Caco-2 (cell line): ENCODE results near the gene COQ8A. TPM values are rescaled to one million over a fixed set of nuclear protein-coding genes. Genes with fewer than 3 reads are reported as not detected.

Experiments
- BruUV-seq: library from RNA; stranded (reverse); fragments of 400-500 nt; replicated peaks from 2 replicates; lab custom pipeline; 2021; lab: Mats Ljungman, UMichigan
- CTCF ChIA-PET: fragments of 300-600 bp; sonication (Branson Sonifier 250); formaldehyde crosslinking; loops from one replicate; lab custom pipeline; 2022; ENCODE audit warnings: antibody characterized with exemption; lab: Charles Lee
- POLR2A ChIA-PET: fragments of 300-600 bp; sonication (Branson Sonifier 250); formaldehyde crosslinking; loops from one replicate; lab custom pipeline; 2022; ENCODE audit warnings: antibody characterized with exemption; lab: Charles Lee
- DNase-seq, 2 experiments: peaks; one replicate each; pipeline versions ENCODE4 v3.0.0 to v3.0.0-alpha.2; 2020 to 2022
- H3K27me3 ChIP-seq: replicated peaks from 2 replicates; pipeline ENCODE4 v1.6.0; 2011; ENCODE audit warnings: low read length; ENCODE audit not compliant: control insufficient read depth, insufficient read depth
- H3K36me3 ChIP-seq: 2 replicates; pipeline ENCODE4 v1.5.1; 2011; ENCODE audit warnings: low read length; ENCODE audit not compliant: control insufficient read depth, insufficient read depth
- H3K4me1 ChIP-seq: fragments of 250-450 bp; sonication (Bioruptor Pico); 2 replicates; pipeline ENCODE4 v1.5.1; 2020; ENCODE audit warnings: mild to moderate bottlenecking
- H3K4me3 ChIP-seq: 2 replicates; pipeline ENCODE4 v1.5.1; 2011; ENCODE audit warnings: low read depth, mild to moderate bottlenecking, control low read depth, low read length
- H3K9me3 ChIP-seq: fragments of 250-450 bp; sonication (Bioruptor Pico); 2 replicates; pipeline ENCODE4 v1.5.1; 2020; ENCODE audit warnings: mild to moderate bottlenecking, moderate library complexity
- H3K27ac Mint-ChIP-seq: one replicate; pipeline ENCODE4 v1.8.0; 2022; ENCODE audit warnings: mixed read lengths; ENCODE audit not compliant: unreplicated experiment
- H3K27me3 Mint-ChIP-seq: one replicate; pipeline ENCODE4 v1.8.0; 2022; ENCODE audit warnings: mixed read lengths; ENCODE audit not compliant: insufficient read depth, unreplicated experiment
- H3K36me3 Mint-ChIP-seq: one replicate; pipeline ENCODE4 v1.8.0; 2022; ENCODE audit warnings: mild to moderate bottlenecking, mixed read lengths; ENCODE audit not compliant: insufficient read depth, unreplicated experiment
- H3K4me1 Mint-ChIP-seq: one replicate; pipeline ENCODE4 v1.8.0; 2022; ENCODE audit warnings: low read depth, mixed read lengths; ENCODE audit not compliant: unreplicated experiment
- H3K4me3 Mint-ChIP-seq: one replicate; pipeline ENCODE4 v1.8.0; 2022; ENCODE audit warnings: mild to moderate bottlenecking, moderate library complexity, mixed read lengths; ENCODE audit not compliant: unreplicated experiment
- H3K9me3 Mint-ChIP-seq: one replicate; pipeline ENCODE4 v1.8.0; 2022; ENCODE audit warnings: mixed read lengths; ENCODE audit not compliant: unreplicated experiment
- CTCF ChIP-seq, 2 experiments: fragments of 200-600 bp in 1 of 2; IDR thresholded peaks; 1 replicate in 1 of 2; 2 replicates in 1 of 2; pipeline versions ENCODE4 v1.5.1 to v1.8.0; 2011 to 2022; ENCODE audit warnings: antibody characterized with exemption in 1 of 2, control low read depth in 1 of 2, inconsistent platforms in 1 of 2, low read depth in 1 of 2, low read length in 1 of 2, mild to moderate bottlenecking in 1 of 2, moderate library complexity in 1 of 2; ENCODE audit not compliant: insufficient read depth in 1 of 2, severe bottlenecking in 1 of 2, unreplicated experiment in 1 of 2
- intact Hi-C: fragments of 100-400 bp; cut with micrococcal nuclease; formaldehyde crosslinking; loops from one replicate; pipeline ENCODE4 v1.10.0; 2022; ENCODE audit not compliant: unreplicated experiment
- total RNA-seq: library from RNA; stranded (reverse); gene quantifications from 2 replicates; pipeline ENCODE4 v1.2.3, GENCODE V29; 2022

Gene COQ8A
- total RNA-seq, 1 experiment from 2014 or later, result 50.0 TPM

GRCh38 chr1:226975259-226976250 is 35.5 kb downstream of the COQ8A start:
- POLR2A ChIA-PET, result no interaction called here

GRCh38 chr1:226976276-226976977 is 36.3 kb downstream of the COQ8A start:
- no peaks in the 10 kb centered on the region for H3K27me3 ChIP-seq
- intact Hi-C loops, result no loop called here
- Mint-ChIP-seq H3K4me3 (no peak overlapping the region), H3K4me1 (peaks cover 12% of the 10 kb centered on the region), H3K9me3 (peaks cover 10% of the 10 kb centered on the region), H3K27ac (no peak overlapping the region), H3K36me3 (peaks cover 32% of the 10 kb centered on the region), H3K27me3 (no peaks in the 10 kb centered on the region)
- POLR2A ChIA-PET, result no interaction called here
- 0 out of 2 replicates have a peak, but pooled peaks cover 5% of the 10 kb centered on the region for H3K9me3 ChIP-seq
- DNase-seq, result no peak
- CTCF ChIA-PET, result no interaction called here
- BruUV-seq, result no TSS peak
- peaks cover 13% of the 10 kb centered on the region; the same call in 1 of the 2 replicates for H3K4me1 ChIP-seq
- H3K36me3 ChIP-seq, result peaks cover 1% of the 10 kb centered on the region; the same call in 1 of the 2 replicates
- TF ChIP-seq CTCF (IDR thresholded peaks at IDR 0.05; ENCODE audit: insufficient read depth in 1 of 2, low read depth in 1 of 2, low read length in 1 of 2, severe bottlenecking in 1 of 2, unreplicated experiment in 1 of 2), result no peak
- no peak overlapping the region for H3K4me3 ChIP-seq

More at GRCh38 chr1:226975259-226976250, 35.5 kb downstream of the COQ8A start:
- Mint-ChIP-seq H3K4me1 (peaks cover 12% of the 10 kb centered on the region), H3K27ac (peak overlapping the region; percentile 53), H3K4me3 (no peak overlapping the region), H3K27me3 (no peaks in the 10 kb centered on the region), H3K36me3 (peaks cover 24% of the 10 kb centered on the region), H3K9me3 (peaks cover 13% of the 10 kb centered on the region)
- CTCF ChIA-PET, result no interaction called here
- Histone ChIP-seq H3K4me3 (no peak overlapping the region), H3K36me3 (no peaks in the 10 kb centered on the region; the same call in 1 of the 2 replicates), H3K27me3 (no peaks in the 10 kb centered on the region), H3K9me3 (0 out of 2 replicates have a peak, but pooled peaks cover 5% of the 10 kb centered on the region), H3K4me1 (peaks cover 13% of the 10 kb centered on the region; the same call in 1 of the 2 replicates)
- BruUV-seq, result no TSS peak
- TF ChIP-seq CTCF (IDR thresholded peaks at IDR 0.05; ENCODE audit: insufficient read depth in 1 of 2, low read depth in 1 of 2, low read length in 1 of 2, severe bottlenecking in 1 of 2, unreplicated experiment in 1 of 2), result no peak
- no peak for DNase-seq
- intact Hi-C loops, result no loop called here

GRCh38 chr1:226976978-226977642 is 37.0 kb downstream of the COQ8A start:
- peaks cover 13% of the 10 kb centered on the region; the same call in 1 of the 2 replicates for H3K4me1 ChIP-seq
- H3K36me3 ChIP-seq, result peaks cover 1% of the 10 kb centered on the region; the same call in 1 of the 2 replicates
- DNase-seq, result no peak
- H3K36me3 Mint-ChIP-seq, result peaks cover 30% of the 10 kb centered on the region
- peaks cover 12% of the 10 kb centered on the region for H3K4me1 Mint-ChIP-seq
- no peaks in the 10 kb centered on the region for H3K9me3 ChIP-seq
- ChIA-PET POLR2A (no interaction called here), CTCF (no interaction called here)
- H3K4me3 ChIP-seq, result no peak overlapping the region
- H3K27me3 ChIP-seq, result no peaks in the 10 kb centered on the region
- no peak overlapping the region for H3K27ac Mint-ChIP-seq
- H3K9me3 Mint-ChIP-seq, result peaks cover 4% of the 10 kb centered on the region
- intact Hi-C loops, result no loop called here
- no peak for TF ChIP-seq CTCF (IDR thresholded peaks at IDR 0.05; ENCODE audit: insufficient read depth in 1 of 2, low read depth in 1 of 2, low read length in 1 of 2, severe bottlenecking in 1 of 2, unreplicated experiment in 1 of 2)
- no peak overlapping the region for H3K4me3 Mint-ChIP-seq
- BruUV-seq, result no TSS peak
- no peaks in the 10 kb centered on the region for H3K27me3 Mint-ChIP-seq
